Adrenal gland (tissue), 12 donors: ENCODE results near the gene MARCKSL1. TPM values are rescaled to one million over a fixed set of nuclear protein-coding genes. Genes with fewer than 3 reads are reported as not detected.

Experiments
- DNase-seq, 7 donors: peaks; one replicate each; pipeline ENCODE4 v3.0.0-alpha.2; 2019 to 2020
- H3K27ac ChIP-seq, 5 donors: fragments of 200-600 bp; sonication (generic) in 4 of 5; 1 replicate in 3 of 5; 2 replicates in 2 of 5; pipeline versions ENCODE4 v1.5.1 to v1.8.0; 2016 to 2020; ENCODE audit warnings: mild to moderate bottlenecking in 1 of 5
- H3K27me3 ChIP-seq: fragments of 200-600 bp; 2 replicates; pipeline ENCODE4 v1.8.0; 2021
- H3K36me3 ChIP-seq, 2 donors: fragments of 200-600 bp; replicated peaks in 1 of 2; 1 replicate in 1 of 2; 2 replicates in 1 of 2; pipeline versions ENCODE4 v1.5.1 to v1.8.0; 2018 to 2022
- H3K4me1 ChIP-seq, 2 donors: fragments of 200-600 bp; replicated peaks in 1 of 2; 1 replicate in 1 of 2; 2 replicates in 1 of 2; pipeline versions ENCODE4 v1.5.1 to v1.8.0; 2018 to 2021
- H3K4me3 ChIP-seq, 4 donors: fragments of 200-600 bp; sonication (generic) in 3 of 4; one replicate each; pipeline ENCODE4 v1.5.1; 2016 to 2018
- H3K9me3 ChIP-seq, 3 donors: fragments of 200-600 bp; sonication (generic) in 1 of 3; replicated peaks in 1 of 3; 1 replicate in 2 of 3; 2 replicates in 1 of 3; pipeline versions ENCODE4 v1.5.1 to v1.8.0; 2016 to 2021
- POLR2A ChIP-seq, 2 donors: fragments of 450-650 bp; IDR thresholded peaks; one replicate each; pipeline ENCODE4 v1.6.1; 2017; ENCODE audit warnings: antibody characterized with exemption in 2 of 2, mild to moderate bottlenecking in 2 of 2, moderate library complexity in 1 of 2
- WGBS, 4 donors: extraction: QIAGEN DNeasy Blood & Tissue Kit in 2 of 4; methylation state at CpG; one replicate each; pipeline versions ENCODE4 v1.1.5 to v1.1.7; 2013 to 2017; 5-methylcytosine and 5-hydroxymethylcytosine counted together
- intact Hi-C, 2 donors: fragments of 100-400 bp; cut with DNase I; formaldehyde crosslinking; loops; one replicate each; pipeline versions ENCODE4 v1.14.1 to v1.15.0; 2022 to 2023
- polyA plus RNA-seq, 3 donors: library from polyadenylated mRNA; stranded (reverse); fragments of 200-250 nt in 2 of 3; fragments of 350-450 nt in 1 of 3; fragmentation: Illumina TruSeq in 1 of 3; extraction: RNeasy Lipid Tissue Mini Kit (QIAGEN cat#74804) in 1 of 3; gene quantifications; one replicate each; pipeline ENCODE4 v1.2.3, GENCODE V29; 2013 to 2014
- total RNA-seq, 9 donors: library from RNA; depleted of rRNA in 4 of 9; stranded (reverse); fragments of >200 nt in 4 of 9; fragments of 120-200 nt in 1 of 9; fragmentation: NEBNext Ultra II Directional in 1 of 9; extraction: Animal tissue kit (Norgen Biotek cat#: 25700) in 1 of 9; gene quantifications; one replicate each; pipeline versions ENCODE4 v1.1.0 to v1.2.4, GENCODE V29; 2013 to 2023
- TF ChIP-seq, protein P1 (sequence below), 6 experiments: fragments of 450-650 bp in 4 of 6; fragments of 200-600 bp in 2 of 6; sonication (generic) in 1 of 6; IDR thresholded peaks; 1 replicate in 5 of 6; 2 replicates in 1 of 6; pipeline versions ENCODE4 v1.5.1 to v1.8.0; 2016 to 2021; ENCODE audit warnings: antibody characterized with exemption in 6 of 6, mild to moderate bottlenecking in 2 of 6, moderate library complexity in 1 of 6
- donor health status: healthy with polysubstance abuse.
- donor health status: Bipolar disorder and iron deficiency.
- donor health status: DM: yes; HTN: yes; CAD: no.
- donor health status: DM: no; HTN: no; CAD: no.
- donor health status: DM: no; HTN: no; CAD: no.
- donor health status: DM: yes; HTN: yes; CAD: no.

Gene MARCKSL1
- total and polyA plus RNA-seq, 12 donors: 24.2 to 82.2 (median 49.1) TPM

DNA sequence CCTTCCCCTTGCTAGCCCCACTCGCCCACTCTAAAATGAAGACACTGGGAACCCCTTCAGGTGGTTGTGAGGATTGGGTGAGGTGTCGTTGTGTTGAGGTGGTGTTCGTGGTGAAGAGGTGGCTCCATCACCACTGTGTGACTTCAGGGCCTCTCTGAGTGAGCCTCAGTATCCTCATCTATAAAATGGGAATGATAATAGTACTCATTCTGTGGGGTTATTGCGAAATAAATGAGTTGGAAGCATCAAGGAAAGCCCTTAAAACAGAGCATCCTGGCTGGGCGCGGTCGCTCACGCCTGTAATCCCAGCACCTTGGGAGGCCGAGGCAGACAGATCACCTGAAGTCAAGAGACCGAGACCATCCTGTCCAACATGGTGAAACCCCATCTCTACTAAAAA is 6.7 kb upstream of the MARCKSL1 start:
- no peak overlapping the region for H3K27ac ChIP-seq
- H3K27me3 ChIP-seq: no peaks in the 10 kb centered on the region
- intact Hi-C loops: no loop called here
- H3K36me3 ChIP-seq: no peaks in the 10 kb centered on the region
- H3K4me1 ChIP-seq: peaks cover 12 to 22% of the 10 kb centered on the region in 2 donors
- no peaks in the 10 kb centered on the region for H3K9me3 ChIP-seq
- no peak overlapping the region for H3K4me3 ChIP-seq
- 89 to 97% (median 94%) methylated on average over 10 of the region's 10 CpGs for WGBS, 4 donors
- no peak for TF ChIP-seq POLR2A (IDR thresholded peaks at IDR 0.05)
- TF ChIP-seq, protein P1, sequence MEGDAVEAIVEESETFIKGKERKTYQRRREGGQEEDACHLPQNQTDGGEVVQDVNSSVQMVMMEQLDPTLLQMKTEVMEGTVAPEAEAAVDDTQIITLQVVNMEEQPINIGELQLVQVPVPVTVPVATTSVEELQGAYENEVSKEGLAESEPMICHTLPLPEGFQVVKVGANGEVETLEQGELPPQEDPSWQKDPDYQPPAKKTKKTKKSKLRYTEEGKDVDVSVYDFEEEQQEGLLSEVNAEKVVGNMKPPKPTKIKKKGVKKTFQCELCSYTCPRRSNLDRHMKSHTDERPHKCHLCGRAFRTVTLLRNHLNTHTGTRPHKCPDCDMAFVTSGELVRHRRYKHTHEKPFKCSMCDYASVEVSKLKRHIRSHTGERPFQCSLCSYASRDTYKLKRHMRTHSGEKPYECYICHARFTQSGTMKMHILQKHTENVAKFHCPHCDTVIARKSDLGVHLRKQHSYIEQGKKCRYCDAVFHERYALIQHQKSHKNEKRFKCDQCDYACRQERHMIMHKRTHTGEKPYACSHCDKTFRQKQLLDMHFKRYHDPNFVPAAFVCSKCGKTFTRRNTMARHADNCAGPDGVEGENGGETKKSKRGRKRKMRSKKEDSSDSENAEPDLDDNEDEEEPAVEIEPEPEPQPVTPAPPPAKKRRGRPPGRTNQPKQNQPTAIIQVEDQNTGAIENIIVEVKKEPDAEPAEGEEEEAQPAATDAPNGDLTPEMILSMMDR (IDR thresholded peaks at IDR 0.05): no peak
- DNase-seq: no peak

- H3K4me3 ChIP-seq: no peak overlapping the region
- no peaks in the 10 kb centered on the region for H3K9me3 ChIP-seq
- no peak overlapping the region for H3K27ac ChIP-seq
- no peaks in the 10 kb centered on the region for H3K27me3 ChIP-seq
- intact Hi-C loops: no loop called here
- peaks cover 7 to 21% of the 10 kb centered on the region in 2 donors for H3K4me1 ChIP-seq
- WGBS, 4 donors: 65 to 82% (median 72%) methylated on average over 3 to 5 of the region's 5 CpGs
- H3K36me3 ChIP-seq: no peaks in the 10 kb centered on the region
- DNase-seq: no peak
- TF ChIP-seq, protein P1 (IDR thresholded peaks at IDR 0.05): no peak
- TF ChIP-seq POLR2A (IDR thresholded peaks at IDR 0.05): no peak
Measured at GRCh38 chr1:32341971-32342370, 5.9 kb upstream of the MARCKSL1 start.

DNA sequence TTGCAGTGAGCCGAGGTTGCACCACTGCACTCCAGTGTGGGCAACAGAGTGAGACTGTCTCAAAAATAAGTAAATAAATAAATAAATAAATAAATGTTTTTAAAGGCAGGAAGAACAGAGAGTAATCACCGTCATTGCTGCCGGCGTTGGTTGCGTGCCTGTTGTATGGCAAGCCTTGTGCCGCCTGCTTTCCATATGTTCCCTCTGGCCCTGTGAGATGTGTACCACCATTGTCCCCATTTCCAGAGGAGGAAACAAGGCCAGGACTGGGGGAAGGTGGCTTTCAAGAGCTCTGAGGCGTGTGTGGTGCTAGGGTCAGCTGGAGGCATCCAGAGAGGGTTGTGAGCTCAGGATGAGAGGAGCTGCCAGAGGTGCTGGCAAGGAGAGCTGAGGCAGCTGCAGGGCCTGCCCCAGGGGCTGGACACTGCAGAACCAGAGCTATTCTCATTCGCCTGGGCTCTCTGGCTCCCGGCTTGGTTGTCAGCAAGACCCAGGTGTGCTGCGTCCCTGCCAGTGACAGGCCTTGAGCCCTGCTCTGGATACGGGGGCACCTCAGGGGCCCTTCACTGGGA is 5.2 kb upstream of the MARCKSL1 start:
- intact Hi-C loops: no loop called here
- Histone ChIP-seq H3K27me3 (no peaks in the 10 kb centered on the region), H3K36me3 (no peaks in the 10 kb centered on the region), H3K4me1 (peaks cover 7 to 24% of the 10 kb centered on the region in 2 donors), H3K27ac (no peak overlapping the region), H3K9me3 (no peaks in the 10 kb centered on the region), H3K4me3 (no peak overlapping the region)
- WGBS, 4 donors: 93 to 96% (median 95%) methylated on average over 7 to 11 of the region's 11 CpGs
- DNase-seq: no peak
- no peak for TF ChIP-seq POLR2A (IDR thresholded peaks at IDR 0.05)
- TF ChIP-seq, protein P1 (IDR thresholded peaks at IDR 0.05): no peak

DNA sequence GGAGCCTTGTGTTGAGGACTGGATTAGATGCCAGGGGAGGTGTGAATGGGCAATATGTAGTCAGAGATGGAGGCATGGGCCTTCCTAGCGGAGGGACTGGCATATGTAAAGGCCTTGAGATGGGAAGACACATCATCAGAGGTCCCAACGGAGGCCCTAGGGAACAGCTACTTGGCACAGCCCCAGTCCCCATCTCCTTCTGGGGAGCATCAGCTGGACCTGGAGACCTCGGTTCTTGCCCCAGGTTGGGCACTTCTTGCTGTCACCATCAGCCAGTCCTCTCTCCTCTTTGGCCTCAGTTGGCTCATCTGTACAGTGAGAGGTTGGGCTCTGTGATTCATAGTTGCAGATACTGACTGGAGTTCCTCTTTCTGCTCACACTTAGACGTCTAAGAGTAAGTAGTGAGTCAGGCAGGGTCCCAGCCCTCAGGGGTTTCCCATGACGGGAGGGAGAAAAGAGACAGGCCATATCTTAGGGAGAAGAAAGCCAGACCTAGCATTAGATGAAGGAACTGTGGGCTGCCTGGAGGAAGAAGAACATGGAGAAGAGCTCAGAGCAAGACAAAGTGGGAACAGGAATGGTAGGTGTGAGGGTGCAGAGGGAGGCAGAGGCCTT is 3.4 kb upstream of the MARCKSL1 start:
- Histone ChIP-seq H3K4me3 (no peak overlapping the region), H3K27ac (no peak overlapping the region), H3K4me1 (peaks cover 6 to 21% of the 10 kb centered on the region in 2 donors), H3K27me3 (no peaks in the 10 kb centered on the region), H3K36me3 (no peaks in the 10 kb centered on the region), H3K9me3 (no peaks in the 10 kb centered on the region)
- no peak for DNase-seq
- TF ChIP-seq, protein P1 (IDR thresholded peaks at IDR 0.05): no peak
- no peak for TF ChIP-seq POLR2A (IDR thresholded peaks at IDR 0.05)
- intact Hi-C loops: no loop called here
- 70 to 74% (median 72%) methylated on average over 4 to 5 of the region's 5 CpGs for WGBS, 4 donors
